ENCODE measurements around the gene ZXDC.
A peak's percentile ranks its signal among the peaks of the same experiment; 100 is the strongest.

The ZXDC gene

DNA sequence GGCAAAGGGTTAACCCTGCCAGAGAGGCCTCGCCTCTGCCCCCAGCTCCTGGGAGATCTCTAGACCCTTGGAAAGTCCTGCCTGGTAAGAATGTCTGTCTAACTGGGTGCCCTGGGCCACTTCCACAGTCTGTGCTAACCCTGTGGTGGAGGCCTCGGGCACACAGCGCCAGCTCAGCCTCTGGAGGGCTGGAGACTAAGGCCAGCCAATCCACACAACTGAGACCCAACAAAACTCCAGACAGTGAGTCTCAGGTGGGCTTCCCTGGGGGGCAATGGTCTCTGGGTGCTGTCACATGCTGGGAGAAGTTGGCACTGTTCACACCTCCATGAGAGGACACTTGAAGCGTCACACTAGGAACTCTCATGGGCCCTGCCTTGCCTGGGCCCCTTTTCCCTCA is 19.5 kb downstream of the ZXDC start:
- Histone ChIP-seq H3K27ac (replicated peaks) (peak overlapping the region; percentile 64), H3K4me3 (replicated peaks; ENCODE audit: insufficient read depth, low read length) (no peak overlapping the region), H3K27me3 (ENCODE audit: insufficient read depth, poor library complexity, severe bottlenecking) (no peaks in the 10 kb centered on the region)
- TF ChIP-seq POLR2AphosphoS5 (IDR thresholded peaks at IDR 0.05; ENCODE audit: low read depth), result no peak
- TF ChIP-seq, protein P1, sequence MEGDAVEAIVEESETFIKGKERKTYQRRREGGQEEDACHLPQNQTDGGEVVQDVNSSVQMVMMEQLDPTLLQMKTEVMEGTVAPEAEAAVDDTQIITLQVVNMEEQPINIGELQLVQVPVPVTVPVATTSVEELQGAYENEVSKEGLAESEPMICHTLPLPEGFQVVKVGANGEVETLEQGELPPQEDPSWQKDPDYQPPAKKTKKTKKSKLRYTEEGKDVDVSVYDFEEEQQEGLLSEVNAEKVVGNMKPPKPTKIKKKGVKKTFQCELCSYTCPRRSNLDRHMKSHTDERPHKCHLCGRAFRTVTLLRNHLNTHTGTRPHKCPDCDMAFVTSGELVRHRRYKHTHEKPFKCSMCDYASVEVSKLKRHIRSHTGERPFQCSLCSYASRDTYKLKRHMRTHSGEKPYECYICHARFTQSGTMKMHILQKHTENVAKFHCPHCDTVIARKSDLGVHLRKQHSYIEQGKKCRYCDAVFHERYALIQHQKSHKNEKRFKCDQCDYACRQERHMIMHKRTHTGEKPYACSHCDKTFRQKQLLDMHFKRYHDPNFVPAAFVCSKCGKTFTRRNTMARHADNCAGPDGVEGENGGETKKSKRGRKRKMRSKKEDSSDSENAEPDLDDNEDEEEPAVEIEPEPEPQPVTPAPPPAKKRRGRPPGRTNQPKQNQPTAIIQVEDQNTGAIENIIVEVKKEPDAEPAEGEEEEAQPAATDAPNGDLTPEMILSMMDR (IDR thresholded peaks at IDR 0.05; ENCODE audit: insufficient read depth, low read length), result no peak
- TF ChIP-seq, protein P2, sequence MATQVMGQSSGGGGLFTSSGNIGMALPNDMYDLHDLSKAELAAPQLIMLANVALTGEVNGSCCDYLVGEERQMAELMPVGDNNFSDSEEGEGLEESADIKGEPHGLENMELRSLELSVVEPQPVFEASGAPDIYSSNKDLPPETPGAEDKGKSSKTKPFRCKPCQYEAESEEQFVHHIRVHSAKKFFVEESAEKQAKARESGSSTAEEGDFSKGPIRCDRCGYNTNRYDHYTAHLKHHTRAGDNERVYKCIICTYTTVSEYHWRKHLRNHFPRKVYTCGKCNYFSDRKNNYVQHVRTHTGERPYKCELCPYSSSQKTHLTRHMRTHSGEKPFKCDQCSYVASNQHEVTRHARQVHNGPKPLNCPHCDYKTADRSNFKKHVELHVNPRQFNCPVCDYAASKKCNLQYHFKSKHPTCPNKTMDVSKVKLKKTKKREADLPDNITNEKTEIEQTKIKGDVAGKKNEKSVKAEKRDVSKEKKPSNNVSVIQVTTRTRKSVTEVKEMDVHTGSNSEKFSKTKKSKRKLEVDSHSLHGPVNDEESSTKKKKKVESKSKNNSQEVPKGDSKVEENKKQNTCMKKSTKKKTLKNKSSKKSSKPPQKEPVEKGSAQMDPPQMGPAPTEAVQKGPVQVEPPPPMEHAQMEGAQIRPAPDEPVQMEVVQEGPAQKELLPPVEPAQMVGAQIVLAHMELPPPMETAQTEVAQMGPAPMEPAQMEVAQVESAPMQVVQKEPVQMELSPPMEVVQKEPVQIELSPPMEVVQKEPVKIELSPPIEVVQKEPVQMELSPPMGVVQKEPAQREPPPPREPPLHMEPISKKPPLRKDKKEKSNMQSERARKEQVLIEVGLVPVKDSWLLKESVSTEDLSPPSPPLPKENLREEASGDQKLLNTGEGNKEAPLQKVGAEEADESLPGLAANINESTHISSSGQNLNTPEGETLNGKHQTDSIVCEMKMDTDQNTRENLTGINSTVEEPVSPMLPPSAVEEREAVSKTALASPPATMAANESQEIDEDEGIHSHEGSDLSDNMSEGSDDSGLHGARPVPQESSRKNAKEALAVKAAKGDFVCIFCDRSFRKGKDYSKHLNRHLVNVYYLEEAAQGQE (IDR thresholded peaks at IDR 0.05; ENCODE audit: insufficient replicate concordance, low read depth), result no peak
- no peak for TF ChIP-seq SPI1 (IDR thresholded peaks at IDR 0.05; ENCODE audit: borderline replicate concordance, low read depth)
- TF ChIP-seq GABPA (IDR thresholded peaks at IDR 0.05; ENCODE audit: low read depth), result no peak
- DNase-seq (ENCODE audit: low read depth in 1 of 2, low spot score in 1 of 2), result no peak

DNA sequence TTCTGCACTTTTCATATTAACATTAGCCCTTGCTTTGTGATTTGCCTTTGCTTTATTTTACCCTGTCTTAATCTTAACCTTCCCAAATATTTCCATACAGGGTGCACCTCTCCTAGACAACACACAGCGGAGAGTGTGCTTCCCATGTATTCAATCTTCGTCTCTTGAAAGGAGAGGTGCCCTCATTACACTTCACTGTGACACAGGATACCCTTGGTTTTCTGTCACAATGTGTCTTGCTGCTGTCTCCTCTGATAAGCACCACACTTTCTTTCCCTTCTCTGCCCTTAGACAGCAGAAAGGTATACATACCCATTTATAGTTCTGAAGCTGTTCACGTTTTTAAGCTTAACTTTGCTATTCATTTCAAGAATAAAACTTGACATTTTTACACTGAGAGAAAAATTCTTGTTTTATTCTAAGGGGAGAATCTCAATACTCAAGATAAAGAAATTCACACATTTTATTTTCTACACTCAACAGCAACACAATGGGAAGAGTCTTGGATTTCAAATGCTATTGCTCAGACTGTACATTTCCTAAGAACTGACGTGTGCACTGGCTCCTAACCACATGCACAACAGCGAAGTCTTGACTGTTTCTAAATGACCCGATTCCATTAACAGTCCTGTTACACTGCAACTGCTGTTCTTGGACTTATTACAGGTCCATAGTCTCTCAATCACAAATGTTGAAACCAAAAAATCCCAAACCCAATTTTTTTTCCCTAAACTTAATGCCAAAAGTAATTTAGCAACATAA is 21.1 kb downstream of the ZXDC start:
- H3K4me3 ChIP-seq (replicated peaks; ENCODE audit: insufficient read depth, low read length), result no peak overlapping the region
- no peak for DNase-seq (ENCODE audit: low read depth in 1 of 2, low spot score in 1 of 2)
- no peak for TF ChIP-seq POLR2AphosphoS5 (IDR thresholded peaks at IDR 0.05; ENCODE audit: low read depth)
- H3K27ac ChIP-seq (replicated peaks), result peak overlapping the region; percentile 6; the same call in 1 of the 2 replicates
- no peaks in the 10 kb centered on the region for H3K27me3 ChIP-seq (ENCODE audit: insufficient read depth, poor library complexity, severe bottlenecking)

DNA sequence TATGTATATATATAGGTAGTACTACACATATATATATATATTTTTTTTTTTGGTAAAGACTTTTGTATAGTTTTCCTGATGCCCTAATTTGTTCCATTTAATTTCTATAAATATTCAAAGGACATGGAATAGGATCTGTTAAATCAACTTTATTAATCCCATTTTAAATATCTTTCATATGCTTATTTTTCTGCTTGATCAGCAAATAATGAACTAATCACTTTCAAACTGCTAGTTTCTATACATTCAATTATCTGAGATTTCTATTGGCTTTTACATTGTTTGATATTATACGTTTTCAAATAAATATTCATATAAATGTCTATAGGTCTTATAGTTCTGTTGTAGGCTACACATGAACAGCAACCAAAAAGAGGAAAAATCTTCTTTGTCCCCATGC is 21.7 kb downstream of the ZXDC start:
- Histone ChIP-seq H3K27me3 (ENCODE audit: insufficient read depth, poor library complexity, severe bottlenecking) (no peaks in the 10 kb centered on the region), H3K27ac (replicated peaks) (no peak overlapping the region), H3K4me3 (replicated peaks; ENCODE audit: insufficient read depth, low read length) (no peak overlapping the region)
- TF ChIP-seq, protein P2 (IDR thresholded peaks at IDR 0.05; ENCODE audit: insufficient replicate concordance, low read depth), result no peak
- TF ChIP-seq, protein P1 (IDR thresholded peaks at IDR 0.05; ENCODE audit: insufficient read depth, low read length), result no peak
- TF ChIP-seq GABPA (IDR thresholded peaks at IDR 0.05; ENCODE audit: low read depth) (no peak), POLR2AphosphoS5 (IDR thresholded peaks at IDR 0.05; ENCODE audit: low read depth) (no peak)
- no peak for DNase-seq (ENCODE audit: low read depth in 1 of 2, low spot score in 1 of 2)

DNA sequence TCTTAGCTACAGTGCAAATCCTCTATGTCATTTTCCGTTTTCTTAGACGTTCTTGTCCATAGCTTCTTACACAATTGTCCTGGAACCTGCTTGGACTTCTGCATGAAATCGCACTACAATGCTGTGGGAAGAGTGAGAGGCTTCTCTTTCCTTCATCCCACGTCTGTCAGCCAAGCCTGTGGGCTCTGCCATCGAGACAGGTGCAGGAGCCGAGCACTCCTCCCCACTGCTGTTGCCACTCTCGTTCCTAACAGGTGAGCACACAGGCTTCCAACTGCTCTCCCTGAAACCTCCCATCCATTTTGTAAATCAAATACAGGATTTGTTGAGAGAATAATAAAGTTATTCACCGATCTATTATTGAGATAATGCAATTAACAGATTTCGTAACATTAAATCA is 23.5 kb downstream of the ZXDC start:
- no peak for DNase-seq (ENCODE audit: low read depth in 1 of 2, low spot score in 1 of 2)
- no peaks in the 10 kb centered on the region for H3K27me3 ChIP-seq (ENCODE audit: insufficient read depth, poor library complexity, severe bottlenecking)
- TF ChIP-seq GABPA (IDR thresholded peaks at IDR 0.05; ENCODE audit: low read depth) (no peak), POLR2AphosphoS5 (IDR thresholded peaks at IDR 0.05; ENCODE audit: low read depth) (no peak), SPI1 (IDR thresholded peaks at IDR 0.05; ENCODE audit: borderline replicate concordance, low read depth) (no peak)
- TF ChIP-seq, protein P2 (IDR thresholded peaks at IDR 0.05; ENCODE audit: insufficient replicate concordance, low read depth), result no peak
- TF ChIP-seq, protein P1 (IDR thresholded peaks at IDR 0.05; ENCODE audit: insufficient read depth, low read length), result no peak
- no peak overlapping the region for H3K27ac ChIP-seq (replicated peaks)
- H3K4me3 ChIP-seq (replicated peaks; ENCODE audit: insufficient read depth, low read length), result no peak overlapping the region
